Right lobe of liver (tissue), 4 donors: ENCODE measurements around the gene NNT.

Experiments used
- POLR2A ChIP-seq: fragments of 450-650 bp; IDR thresholded peaks from one replicate; pipeline ENCODE4 v1.6.1; 2017; ENCODE audit warnings: antibody characterized with exemption, mild to moderate bottlenecking
- TF ChIP-seq, protein P1 (sequence below), 4 donors: fragments of 200-600 bp in 3 of 4; fragments of 450-650 bp in 1 of 4; IDR thresholded peaks; one replicate each; pipeline versions ENCODE4 v1.5.1 to v1.8.0; 2016 to 2022; ENCODE audit warnings: antibody characterized with exemption in 4 of 4, mild to moderate bottlenecking in 2 of 4
- donor health status: DM: no; HTN: no; CAD: no.
- donor health status: DM: no; HTN: no; CAD: no.
- donor health status: DM: no; HTN: yes; CAD: no.

DNA sequence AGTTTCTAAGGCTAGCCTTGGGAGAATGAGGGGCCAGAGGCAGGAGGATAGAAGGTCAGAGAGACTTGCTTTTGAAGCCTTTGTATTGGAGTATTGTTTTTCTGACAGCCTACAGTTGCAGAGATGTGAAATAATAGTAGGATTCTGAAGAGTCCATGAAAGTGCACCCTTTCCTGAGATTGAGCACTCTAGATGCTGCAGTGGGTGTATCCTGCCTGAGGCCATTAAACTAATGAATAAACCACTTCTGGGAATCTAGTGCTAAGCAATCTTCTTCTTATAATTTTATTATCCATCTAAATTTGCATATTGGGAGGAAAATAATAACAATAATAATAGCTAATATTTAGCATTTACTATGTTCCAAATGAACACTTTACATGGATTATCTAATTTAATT is 19.3 kb upstream of the NNT start:
- no peak for TF ChIP-seq POLR2A
- TF ChIP-seq, protein P1, sequence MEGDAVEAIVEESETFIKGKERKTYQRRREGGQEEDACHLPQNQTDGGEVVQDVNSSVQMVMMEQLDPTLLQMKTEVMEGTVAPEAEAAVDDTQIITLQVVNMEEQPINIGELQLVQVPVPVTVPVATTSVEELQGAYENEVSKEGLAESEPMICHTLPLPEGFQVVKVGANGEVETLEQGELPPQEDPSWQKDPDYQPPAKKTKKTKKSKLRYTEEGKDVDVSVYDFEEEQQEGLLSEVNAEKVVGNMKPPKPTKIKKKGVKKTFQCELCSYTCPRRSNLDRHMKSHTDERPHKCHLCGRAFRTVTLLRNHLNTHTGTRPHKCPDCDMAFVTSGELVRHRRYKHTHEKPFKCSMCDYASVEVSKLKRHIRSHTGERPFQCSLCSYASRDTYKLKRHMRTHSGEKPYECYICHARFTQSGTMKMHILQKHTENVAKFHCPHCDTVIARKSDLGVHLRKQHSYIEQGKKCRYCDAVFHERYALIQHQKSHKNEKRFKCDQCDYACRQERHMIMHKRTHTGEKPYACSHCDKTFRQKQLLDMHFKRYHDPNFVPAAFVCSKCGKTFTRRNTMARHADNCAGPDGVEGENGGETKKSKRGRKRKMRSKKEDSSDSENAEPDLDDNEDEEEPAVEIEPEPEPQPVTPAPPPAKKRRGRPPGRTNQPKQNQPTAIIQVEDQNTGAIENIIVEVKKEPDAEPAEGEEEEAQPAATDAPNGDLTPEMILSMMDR (IDR thresholded peaks at IDR 0.05), result no peak
